ENCODE data around the gene ARID1A. TPM values are rescaled to one million over a fixed set of nuclear protein-coding genes. Genes with fewer than 3 reads are reported as not detected.

Gene ARID1A
- total RNA-seq, 1 donor from 2014 or later: 43.1 TPM

DNA sequence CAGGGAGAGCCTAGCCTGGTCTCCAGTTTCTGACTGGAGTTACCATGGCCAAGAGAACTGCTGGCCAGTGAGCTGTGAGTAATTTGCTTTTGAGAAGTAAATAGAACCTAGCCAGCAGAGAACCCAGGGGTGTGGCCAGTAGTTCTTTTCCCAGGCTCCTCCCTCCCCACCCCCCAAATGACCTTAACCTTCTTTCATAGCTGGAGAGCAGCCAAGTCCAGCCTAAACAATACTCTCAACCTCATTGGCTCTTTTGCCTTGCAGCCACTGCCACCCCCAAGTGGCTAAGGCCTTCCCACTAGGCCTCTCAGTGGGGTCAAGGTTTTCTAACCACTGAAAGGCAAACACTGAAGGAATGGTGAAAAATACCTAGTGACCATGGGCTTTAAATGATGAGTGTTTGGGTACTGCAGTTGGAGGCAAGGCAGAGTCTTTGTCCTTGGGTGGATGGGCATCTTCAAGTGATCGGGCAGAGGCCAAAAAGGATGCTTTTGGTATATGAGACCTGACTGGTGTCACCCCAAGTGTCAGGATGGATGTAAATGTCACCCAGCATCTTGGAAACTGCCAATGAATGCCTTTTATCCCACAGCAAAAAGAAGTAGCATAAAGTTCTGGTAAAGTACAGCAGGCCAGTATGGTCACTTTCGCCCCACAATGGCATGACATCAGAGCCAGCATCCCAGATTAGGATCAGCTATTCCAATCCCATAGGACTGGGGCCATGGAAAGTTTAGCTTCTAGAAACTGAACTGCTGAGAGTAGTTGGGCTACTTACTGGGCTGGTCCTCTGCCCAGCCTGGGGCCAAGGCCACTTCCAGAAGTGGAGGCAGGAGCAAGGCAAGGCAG is 88.4 kb downstream of the ARID1A start:
- Histone ChIP-seq H2AFZ (replicated peaks) (no peak overlapping the region), H3K4me3 (no peak overlapping the region), H3K4me2 (no peak overlapping the region), H3K9ac (no peak overlapping the region), H3K36me3 (peaks cover 10% of the 10 kb centered on the region), H3K9me3 (ENCODE audit: low read depth) (no peaks in the 10 kb centered on the region), H3K4me1 (peaks cover 35% of the 10 kb centered on the region), H3K79me2 (ENCODE audit: low read depth) (peaks cover 25% of the 10 kb centered on the region), H4K20me1 (ENCODE audit: low read depth) (peaks cover 39% of the 10 kb centered on the region), H3F3A (ENCODE audit: low read depth) (peaks cover 84% of the 10 kb centered on the region), H3K27ac (no peak overlapping the region), H3K27me3 (no peaks in the 10 kb centered on the region)
- no peak for TF ChIP-seq EZH2phosphoT487 (IDR thresholded peaks at IDR 0.05)
- TF ChIP-seq, protein P1, sequence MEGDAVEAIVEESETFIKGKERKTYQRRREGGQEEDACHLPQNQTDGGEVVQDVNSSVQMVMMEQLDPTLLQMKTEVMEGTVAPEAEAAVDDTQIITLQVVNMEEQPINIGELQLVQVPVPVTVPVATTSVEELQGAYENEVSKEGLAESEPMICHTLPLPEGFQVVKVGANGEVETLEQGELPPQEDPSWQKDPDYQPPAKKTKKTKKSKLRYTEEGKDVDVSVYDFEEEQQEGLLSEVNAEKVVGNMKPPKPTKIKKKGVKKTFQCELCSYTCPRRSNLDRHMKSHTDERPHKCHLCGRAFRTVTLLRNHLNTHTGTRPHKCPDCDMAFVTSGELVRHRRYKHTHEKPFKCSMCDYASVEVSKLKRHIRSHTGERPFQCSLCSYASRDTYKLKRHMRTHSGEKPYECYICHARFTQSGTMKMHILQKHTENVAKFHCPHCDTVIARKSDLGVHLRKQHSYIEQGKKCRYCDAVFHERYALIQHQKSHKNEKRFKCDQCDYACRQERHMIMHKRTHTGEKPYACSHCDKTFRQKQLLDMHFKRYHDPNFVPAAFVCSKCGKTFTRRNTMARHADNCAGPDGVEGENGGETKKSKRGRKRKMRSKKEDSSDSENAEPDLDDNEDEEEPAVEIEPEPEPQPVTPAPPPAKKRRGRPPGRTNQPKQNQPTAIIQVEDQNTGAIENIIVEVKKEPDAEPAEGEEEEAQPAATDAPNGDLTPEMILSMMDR (IDR thresholded peaks at IDR 0.05): no peak
- Mint-ChIP-seq H3K4me1 (peaks cover 67% of the 10 kb centered on the region), H3K36me3 (peaks cover 12% of the 10 kb centered on the region), H3K4me3 (peak overlapping the region; percentile 40), H3K27me3 (ENCODE audit: insufficient read depth, low read depth) (peaks cover 4% of the 10 kb centered on the region), H3K27ac (peak overlapping the region; percentile 48), H3K9me3 (no peaks in the 10 kb centered on the region)
- peak; percentile 26 for DNase-seq (ENCODE audit: low spot score)

DNA sequence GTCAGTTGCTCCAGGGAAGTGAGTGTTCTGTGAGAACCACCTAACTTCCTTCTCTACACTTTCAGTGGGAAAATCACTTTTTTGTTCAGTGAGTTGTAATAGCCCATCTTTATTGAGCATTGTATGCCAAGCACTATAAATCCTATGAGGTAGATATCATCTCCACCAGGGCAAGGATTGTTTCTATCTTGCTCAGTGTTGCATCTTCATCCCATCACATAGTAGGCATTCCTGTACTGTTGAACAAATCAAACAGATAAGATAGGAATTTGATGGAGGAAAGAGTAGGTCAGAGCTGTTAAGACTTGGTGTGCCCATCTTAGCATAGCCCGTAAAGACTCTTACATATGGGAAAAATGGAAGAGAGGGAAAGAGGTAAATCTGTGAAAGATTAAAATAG is 89.1 kb downstream of the ARID1A start:
- Mint-ChIP-seq H3K9me3 (no peaks in the 10 kb centered on the region), H3K27me3 (ENCODE audit: insufficient read depth, low read depth) (peaks cover 4% of the 10 kb centered on the region), H3K4me1 (peaks cover 73% of the 10 kb centered on the region), H3K4me3 (no peak overlapping the region), H3K27ac (peak overlapping the region; percentile 43), H3K36me3 (peaks cover 8% of the 10 kb centered on the region)
- Histone ChIP-seq H3K4me3 (no peak overlapping the region), H3K27me3 (no peaks in the 10 kb centered on the region), H3K36me3 (peaks cover 10% of the 10 kb centered on the region), H3K79me2 (ENCODE audit: low read depth) (peaks cover 23% of the 10 kb centered on the region), H4K20me1 (ENCODE audit: low read depth) (peaks cover 33% of the 10 kb centered on the region), H3K4me2 (no peak overlapping the region), H3K9ac (no peak overlapping the region), H3F3A (ENCODE audit: low read depth) (peaks cover 84% of the 10 kb centered on the region), H3K9me3 (ENCODE audit: low read depth) (no peaks in the 10 kb centered on the region), H3K27ac (no peak overlapping the region), H3K4me1 (peaks cover 35% of the 10 kb centered on the region), H2AFZ (replicated peaks) (no peak overlapping the region)
- no peak for DNase-seq (ENCODE audit: low spot score)
- TF ChIP-seq, protein P1 (IDR thresholded peaks at IDR 0.05): no peak
- TF ChIP-seq EZH2 (IDR thresholded peaks at IDR 0.05) (no peak), EZH2phosphoT487 (IDR thresholded peaks at IDR 0.05) (no peak)

DNA sequence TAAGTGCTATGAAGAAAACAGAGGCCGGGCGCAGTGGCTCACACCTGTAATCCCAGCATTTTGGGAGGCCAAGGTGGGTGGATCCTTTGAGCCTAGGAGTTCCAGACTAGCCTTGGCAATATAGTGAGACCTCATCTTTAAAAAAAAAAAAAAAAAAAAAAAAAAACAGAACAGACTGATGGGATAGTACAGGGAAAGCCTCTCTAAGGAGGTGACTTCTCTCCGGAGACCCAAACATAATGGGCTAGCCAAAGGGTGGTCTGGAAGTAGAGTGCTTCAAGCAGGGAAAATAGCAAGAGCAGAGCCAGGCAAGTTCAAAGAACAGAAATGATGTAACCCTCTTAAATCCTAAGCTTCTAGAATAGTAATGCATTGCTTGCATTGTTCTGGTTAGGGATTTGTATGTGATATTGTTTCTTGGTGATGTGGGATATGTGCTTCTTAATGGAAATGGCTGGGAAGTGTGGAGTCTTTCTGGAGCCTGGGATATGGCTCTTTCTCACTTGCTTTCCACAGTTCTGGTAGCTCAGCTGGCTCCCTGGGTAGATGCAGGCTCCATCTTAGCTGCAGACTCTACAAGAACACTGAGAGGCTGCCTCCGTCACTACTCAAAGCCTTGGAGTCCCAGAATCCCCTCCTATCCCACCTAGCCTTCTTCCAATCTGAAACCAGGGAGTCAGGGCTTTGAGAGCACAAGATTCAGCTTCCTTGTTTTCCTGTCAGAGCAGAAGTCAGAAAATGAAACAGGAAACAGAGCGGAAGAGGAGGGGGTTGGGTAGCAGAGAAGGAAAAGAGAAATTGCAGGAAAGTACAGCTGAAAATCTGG is 90.0 kb downstream of the ARID1A start:
- H4K20me1 ChIP-seq (ENCODE audit: low read depth): peaks cover 23% of the 10 kb centered on the region
- Mint-ChIP-seq H3K27ac (peak overlapping the region; percentile 100), H3K36me3 (peaks cover 8% of the 10 kb centered on the region), H3K4me3 (peak overlapping the region; percentile 50), H3K27me3 (ENCODE audit: insufficient read depth, low read depth) (peaks cover 4% of the 10 kb centered on the region), H3K9me3 (no peaks in the 10 kb centered on the region), H3K4me1 (peaks cover 74% of the 10 kb centered on the region)
- no peak overlapping the region for H3K4me3 ChIP-seq
- no peaks in the 10 kb centered on the region for H3K27me3 ChIP-seq
- peaks cover 10% of the 10 kb centered on the region for H3K36me3 ChIP-seq
- H3K9me3 ChIP-seq (ENCODE audit: low read depth): no peaks in the 10 kb centered on the region
- peaks cover 35% of the 10 kb centered on the region for H3K4me1 ChIP-seq
- TF ChIP-seq EZH2phosphoT487 (IDR thresholded peaks at IDR 0.05) (no peak), EZH2 (IDR thresholded peaks at IDR 0.05) (no peak)
- TF ChIP-seq, protein P1 (IDR thresholded peaks at IDR 0.05): no peak
- H2AFZ ChIP-seq (replicated peaks): peak overlapping the region; percentile 23
- H3K4me2 ChIP-seq: peak overlapping the region; percentile 87
- DNase-seq (ENCODE audit: low spot score): peak; percentile 18
- peak overlapping the region; percentile 84 for H3K27ac ChIP-seq
- peaks cover 20% of the 10 kb centered on the region for H3K79me2 ChIP-seq (ENCODE audit: low read depth)
- H3F3A ChIP-seq (ENCODE audit: low read depth): peaks cover 79% of the 10 kb centered on the region
- H3K9ac ChIP-seq: no peak overlapping the region

Data from neural progenitor cell (in vitro differentiated cells).